ENCODE data around the gene CCNK.

CCNK gene

GRCh38 chr14:99511421-99512109, 30.4 kb downstream of the CCNK start:
- TF ChIP-seq SIN3A (IDR thresholded peaks at IDR 0.05; ENCODE audit: borderline replicate concordance, insufficient read depth, low read length) (no peak), FOXP2 (optimal IDR thresholded peaks at IDR 0.05; ENCODE audit: borderline replicate concordance, extremely low read depth, extremely low read length, insufficient read depth) (no peak), REST (IDR thresholded peaks at IDR 0.05; ENCODE audit: insufficient read depth in 1 of 2, low read depth in 2 of 2, low read length in 2 of 2) (no peak), TAF1 (IDR thresholded peaks at IDR 0.05; ENCODE audit: borderline replicate concordance, insufficient read depth, low read length) (no peak), POLR2AphosphoS5 (IDR thresholded peaks at IDR 0.05; ENCODE audit: low read depth, low read length) (no peak)

GRCh38 chr14:99512110-99512449, 30.9 kb downstream of the CCNK start:
- TF ChIP-seq POLR2AphosphoS5 (IDR thresholded peaks at IDR 0.05; ENCODE audit: low read depth, low read length) = no peak
- TF ChIP-seq REST (IDR thresholded peaks at IDR 0.05; ENCODE audit: insufficient read depth in 1 of 2, low read depth in 2 of 2, low read length in 2 of 2) = no peak
- TF ChIP-seq SIN3A (IDR thresholded peaks at IDR 0.05; ENCODE audit: borderline replicate concordance, insufficient read depth, low read length) = no peak
- no peak for TF ChIP-seq TAF1 (IDR thresholded peaks at IDR 0.05; ENCODE audit: borderline replicate concordance, insufficient read depth, low read length)
- TF ChIP-seq FOXP2 (optimal IDR thresholded peaks at IDR 0.05; ENCODE audit: borderline replicate concordance, extremely low read depth, extremely low read length, insufficient read depth) = no peak

- no peak for TF ChIP-seq FOXP2 (optimal IDR thresholded peaks at IDR 0.05; ENCODE audit: borderline replicate concordance, extremely low read depth, extremely low read length, insufficient read depth)
- no peak for TF ChIP-seq REST (IDR thresholded peaks at IDR 0.05; ENCODE audit: insufficient read depth in 1 of 2, low read depth in 2 of 2, low read length in 2 of 2)
- no peak for TF ChIP-seq SIN3A (IDR thresholded peaks at IDR 0.05; ENCODE audit: borderline replicate concordance, insufficient read depth, low read length)
- no peak for TF ChIP-seq POLR2AphosphoS5 (IDR thresholded peaks at IDR 0.05; ENCODE audit: low read depth, low read length)
- TF ChIP-seq TAF1 (IDR thresholded peaks at IDR 0.05; ENCODE audit: borderline replicate concordance, insufficient read depth, low read length) = no peak
Measured at GRCh38 chr14:99512571-99513182, 31.5 kb downstream of the CCNK start.

DNA sequence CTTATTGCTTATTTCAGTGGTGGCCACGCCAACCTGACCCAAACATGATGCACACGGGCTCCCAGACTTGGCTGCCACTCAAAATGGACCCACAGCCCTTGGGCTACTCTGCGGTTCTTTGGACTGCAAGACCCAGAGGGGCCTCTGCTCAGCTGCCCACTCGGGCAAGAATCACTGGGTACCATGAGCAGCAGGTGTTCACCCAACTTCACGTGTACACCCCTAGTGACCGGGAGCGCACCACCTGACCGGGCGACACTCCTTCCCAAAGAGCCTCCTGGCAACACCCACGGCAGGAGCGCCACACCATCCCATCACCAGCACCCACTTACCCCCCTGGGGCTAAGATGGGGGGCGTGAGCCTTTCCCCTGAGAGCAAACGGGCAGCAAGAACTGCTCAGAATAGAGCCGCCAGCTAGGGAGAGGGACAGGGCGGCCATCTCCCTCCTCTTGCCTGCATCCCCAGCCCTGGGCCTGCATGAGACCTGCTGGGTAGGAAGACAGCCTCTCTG, 32.0 kb downstream of the CCNK start:
- TF ChIP-seq SIN3A (IDR thresholded peaks at IDR 0.05; ENCODE audit: borderline replicate concordance, insufficient read depth, low read length) = no peak

GRCh38 chr14:99513946-99514551, 32.8 kb downstream of the CCNK start:
- TF ChIP-seq POLR2AphosphoS5 (IDR thresholded peaks at IDR 0.05; ENCODE audit: low read depth, low read length) = no peak
- TF ChIP-seq SIN3A (IDR thresholded peaks at IDR 0.05; ENCODE audit: borderline replicate concordance, insufficient read depth, low read length) = no peak
- no peak for TF ChIP-seq REST (IDR thresholded peaks at IDR 0.05; ENCODE audit: insufficient read depth in 1 of 2, low read depth in 2 of 2, low read length in 2 of 2)
- TF ChIP-seq TAF1 (IDR thresholded peaks at IDR 0.05; ENCODE audit: borderline replicate concordance, insufficient read depth, low read length) = no peak
- no peak for TF ChIP-seq FOXP2 (optimal IDR thresholded peaks at IDR 0.05; ENCODE audit: borderline replicate concordance, extremely low read depth, extremely low read length, insufficient read depth)

Measured in PFSK-1 (cell line).